K562 (cell line): ENCODE measurements around the gene TACC3. TPM values are rescaled to one million over a fixed set of nuclear protein-coding genes. Genes with fewer than 3 reads are reported as not detected.

ENCODE experiments used
- ATAC-seq: fragments of 200-7000 bp; cut with Tn5 transposase; 3 replicates; pipeline ENCODE4 v1.9.1; 2020; ENCODE audit warnings: moderate library complexity
- BruUV-seq: library from RNA; stranded (reverse); fragments of 400-500 nt; replicated peaks from 2 replicates; lab custom pipeline; 2021; lab: Mats Ljungman, UMichigan
- CTCF ChIA-PET: fragments of 300-600 bp; formaldehyde crosslinking; extraction: SDS; loops from one replicate; lab custom pipeline; 2021; ENCODE audit warnings: low intra/inter-chr PET ratio; lab: Yijun Ruan, JAX
- POLR2A ChIA-PET: fragments of 300-600, 350-650 bp; sonication (Branson Sonifier 250); formaldehyde crosslinking; extraction: SDS; loops from one replicate; lab custom pipeline; 2021; ENCODE audit warnings: antibody characterized with exemption, inconsistent platforms; lab: Yijun Ruan, JAX
- DNase-seq, 4 experiments: peaks; one replicate each; pipeline versions ENCODE4 v3.0.0 to v3.0.0-alpha.2; 2011 to 2018; ENCODE audit warnings: low spot score in 3 of 4, mixed read lengths in 3 of 4; ENCODE audit errors: extremely low read depth in 1 of 4
- FAIRE-seq: peaks from 2 replicates; lab custom pipeline; 2011; peaks lifted over from hg19 to GRCh38; lab: Jason Lieb, UNC
- H2AFZ ChIP-seq: 2 replicates; pipeline ENCODE4 v1.6.0; 2011; ENCODE audit warnings: low read depth, low read length, control low read depth, inconsistent platforms
- H3K27ac ChIP-seq: fragments of 200-600 bp; 3 replicates; pipeline ENCODE4 v1.8.0; 2011; ENCODE audit warnings: low read depth, mild to moderate bottlenecking, control low read depth, inconsistent platforms, low read length, moderate library complexity, mixed read lengths; ENCODE audit errors: extremely low read depth
- H3K27me3 ChIP-seq, 2 experiments: fragments of 300-600 bp in 1 of 2; 2 replicates in 1 of 2; 3 replicates in 1 of 2; pipeline versions ENCODE4 v1.6.0 to v1.8.0; 2011; ENCODE audit warnings: inconsistent platforms in 2 of 2, low read length in 2 of 2, mild to moderate bottlenecking in 1 of 2, mixed read lengths in 1 of 2, moderate library complexity in 1 of 2; ENCODE audit not compliant: control insufficient read depth in 2 of 2, insufficient read depth in 2 of 2
- H3K36me3 ChIP-seq: fragments of 300-600 bp; 3 replicates; pipeline ENCODE4 v1.8.0; 2011; ENCODE audit warnings: mild to moderate bottlenecking, low read length, inconsistent platforms; ENCODE audit not compliant: control insufficient read depth, insufficient read depth
- H3K4me1 ChIP-seq, 2 experiments: fragments of 200-600 bp in 1 of 2; replicated peaks in 1 of 2; 2 replicates in 1 of 2; 3 replicates in 1 of 2; pipeline versions ENCODE4 v1.5.1 to v1.8.0; 2011; ENCODE audit warnings: inconsistent platforms in 2 of 2, low read length in 2 of 2, mild to moderate bottlenecking in 1 of 2, mixed read lengths in 1 of 2, moderate library complexity in 1 of 2; ENCODE audit not compliant: control insufficient read depth in 2 of 2, insufficient read depth in 2 of 2
- H3K4me2 ChIP-seq: 2 replicates; pipeline ENCODE4 v1.6.1; 2011; ENCODE audit warnings: low read length, control low read depth, inconsistent platforms, mixed read lengths; ENCODE audit not compliant: insufficient read depth
- H3K4me3 ChIP-seq: fragments of 200-600 bp; sonication (generic), shearing (Covaris generic); 2 replicates; pipeline ENCODE4 v1.5.1; 2016; ENCODE audit warnings: control low read depth, inconsistent platforms
- H3K79me2 ChIP-seq: fragments of 200-600 bp; 3 replicates; pipeline ENCODE4 v1.8.0; 2011; ENCODE audit warnings: low read length, inconsistent platforms; ENCODE audit not compliant: control insufficient read depth, insufficient read depth
- H3K9ac ChIP-seq, 2 experiments: 2 replicates each; pipeline versions ENCODE4 v1.6.0 to v1.6.1; 2011; ENCODE audit warnings: low read depth in 2 of 2, low read length in 2 of 2, control low read depth in 1 of 2, inconsistent platforms in 1 of 2, mild to moderate bottlenecking in 1 of 2, mixed read lengths in 1 of 2; ENCODE audit not compliant: insufficient read depth in 1 of 2
- H3K9me1 ChIP-seq: one replicate; pipeline ENCODE4 v1.6.0; 2011; ENCODE audit warnings: inconsistent platforms, mild to moderate bottlenecking, low read length, moderate library complexity; ENCODE audit not compliant: control insufficient read depth, insufficient read depth
- H3K9me3 ChIP-seq: replicated peaks from 2 replicates; pipeline ENCODE4 v1.5.1; 2011; ENCODE audit warnings: low read depth, low read length, inconsistent platforms; ENCODE audit not compliant: control insufficient read depth, insufficient read depth
- H4K20me1 ChIP-seq: replicated peaks from 2 replicates; pipeline ENCODE4 v1.6.1; 2011; ENCODE audit warnings: low read length, inconsistent platforms, mixed read lengths; ENCODE audit not compliant: control insufficient read depth, insufficient read depth
- POLR2A ChIP-seq: fragments of 450-650 bp; conservative IDR thresholded peaks from 2 replicates; pipeline ENCODE4 v1.6.1; 2016
- POLR2AphosphoS5 ChIP-seq: IDR thresholded peaks from 2 replicates; pipeline ENCODE4 v1.6.1; 2011; ENCODE audit warnings: mild to moderate bottlenecking, low read depth, low read length, moderate library complexity; ENCODE audit not compliant: control insufficient read depth, insufficient read depth
- POLR2G ChIP-seq: fragments of 200-400 bp; formaldehyde crosslinking; IDR thresholded peaks from 2 replicates; pipeline ENCODE4 v1.6.1; 2017; ENCODE audit warnings: low read depth, mild to moderate bottlenecking, antibody characterized with exemption, low read length, moderate library complexity
- RBFOX2 ChIP-seq: fragments of 200-400 bp; formaldehyde crosslinking; IDR thresholded peaks from 2 replicates; pipeline ENCODE4 v1.6.1; 2017; ENCODE audit warnings: low read depth, mild to moderate bottlenecking, low read length, moderate library complexity
- RBM22 ChIP-seq: fragments of 200-400 bp; formaldehyde crosslinking; IDR thresholded peaks from 2 replicates; pipeline ENCODE4 v1.6.1; 2018; ENCODE audit warnings: low read length, low read depth; ENCODE audit not compliant: poor library complexity, severe bottlenecking
- ZNF274 ChIP-seq: IDR thresholded peaks from 2 replicates; pipeline ENCODE4 v1.6.1; 2011; ENCODE audit warnings: low read depth, mild to moderate bottlenecking, low read length, moderate library complexity, borderline replicate concordance
- WGBS: fragments of 100-300 bp; shearing (Covaris generic); methylation state at CpG from one replicate; pipeline ENCODE4 v1.1.6; 2016; ENCODE audit warnings: low coverage, mixed read lengths; ENCODE audit not compliant: insufficient coverage; ENCODE audit errors: missing lambda C conversion rate; 5-methylcytosine and 5-hydroxymethylcytosine counted together
- in situ Hi-C: fragments of 300-500 bp; cut with MboI; formaldehyde crosslinking; loops from 4 replicates; pipeline ENCODE4 v1.15.0; 2018; ENCODE audit warnings: inconsistent platforms, mixed read lengths
- intact Hi-C: fragments of 100-400 bp; cut with micrococcal nuclease; formaldehyde crosslinking; loops from 2 replicates; pipeline ENCODE4 v1.14.2; 2022
- polyA plus RNA-seq, 8 experiments: library from polyadenylated mRNA; depleted of rRNA in 4 of 8; stranded (reverse) in 5 of 8; unstranded in 3 of 8; fragments of >200 nt; fragmentation: Nextera tagmentation in 2 of 8; fragmentation: Illumina TruSeq in 1 of 8; extraction: Ambion mirVana in 2 of 8; extraction: Trizol in 1 of 8; gene quantifications; 2 replicates each; pipeline versions ENCODE4 v1.2.1 to v1.2.3, GENCODE V29; 2011 to 2014; ENCODE audit warnings: inconsistent platforms in 1 of 8, missing spikeins in 1 of 8
- total RNA-seq, 7 experiments: library from RNA; depleted of rRNA in 6 of 7; stranded (reverse); fragments of >200 nt in 6 of 7; fragmentation: Illumina TruSeq in 2 of 7; extraction: Trizol in 2 of 7; gene quantifications; 2 replicates each; pipeline versions ENCODE4 v1.2.1 to v1.2.3, GENCODE V29; 2011 to 2021; ENCODE audit warnings: low replicate concordance in 1 of 7

Gene TACC3
- total and polyA plus RNA-seq, 9 of the 15 experiments (the other 6 are each of a cell fraction or from before 2014, with no cell fraction given), result 1.9 to 122 (median 55.6) TPM

GRCh38 chr4:1718095-1718850, 3.0 kb upstream of the TACC3 start:
- peaks cover 8% of the 10 kb centered on the region; the same call in 1 of the 2 replicates for H4K20me1 ChIP-seq
- no peak overlapping the region for H3K27ac ChIP-seq
- in situ Hi-C loops, result no loop called here
- H2AFZ ChIP-seq, result no peak overlapping the region
- FAIRE-seq (no peak), ATAC-seq (no peak)
- BruUV-seq, result no TSS peak
- peaks cover 51% of the 10 kb centered on the region; the same call in 2 of the 3 replicates for H3K36me3 ChIP-seq
- TF ChIP-seq POLR2AphosphoS5, result peak; percentile 25; the same call in 1 of the 2 replicates
- 0 out of 2 replicates have a peak, but pooled peaks have one; percentile 30 for TF ChIP-seq POLR2A
- peak; percentile 62 for TF ChIP-seq RBFOX2
- no peak for TF ChIP-seq ZNF274
- TF ChIP-seq POLR2G, result peak; percentile 71
- TF ChIP-seq RBM22, result peak; percentile 46
- TF ChIP-seq, all 486 proteins: peak for 5
- no peaks in the 10 kb centered on the region for H3K9me3 ChIP-seq
- ChIA-PET POLR2A (interaction anchor here (1.1 to 3.8 kb wide), 3 partner anchors 10 to 370 kb away, joined by 3 to 20 read pairs (median 6); no protein-coding TSS in a partner anchor), CTCF (no interaction called here)
- no peaks in the 10 kb centered on the region for H3K9me1 ChIP-seq
- H3K4me3 ChIP-seq, result no peak overlapping the region
- intact Hi-C loops, result no loop called here
- H3K4me1 ChIP-seq, result peaks cover 21 to 76% of the 10 kb centered on the region in 2 experiments; a peak in 4 of 5 replicates
- WGBS, result 90% methylated on average over 29 of the region's 31 CpGs
- no peak overlapping the region for H3K4me2 ChIP-seq
- H3K79me2 ChIP-seq, result peaks cover 90% of the 10 kb centered on the region
- H3K27me3 ChIP-seq, result no peaks in the 10 kb centered on the region
- peak overlapping the region in 1 of 2 experiments; percentile 77; a peak in 2 of 4 replicates for H3K9ac ChIP-seq
- no peak for DNase-seq
